Astrocyte of the hippocampus (primary cell): Measurements from ENCODE around the gene KDM4C.

Experiments
- DNase-seq: peaks from one replicate; pipeline ENCODE4 v3.0.0; 2011; ENCODE audit warnings: low read depth, low spot score

The KDM4C gene

GRCh38 chr9:6904371-6904770, 146.6 kb downstream of the KDM4C start:
- no peak for DNase-seq

DNA sequence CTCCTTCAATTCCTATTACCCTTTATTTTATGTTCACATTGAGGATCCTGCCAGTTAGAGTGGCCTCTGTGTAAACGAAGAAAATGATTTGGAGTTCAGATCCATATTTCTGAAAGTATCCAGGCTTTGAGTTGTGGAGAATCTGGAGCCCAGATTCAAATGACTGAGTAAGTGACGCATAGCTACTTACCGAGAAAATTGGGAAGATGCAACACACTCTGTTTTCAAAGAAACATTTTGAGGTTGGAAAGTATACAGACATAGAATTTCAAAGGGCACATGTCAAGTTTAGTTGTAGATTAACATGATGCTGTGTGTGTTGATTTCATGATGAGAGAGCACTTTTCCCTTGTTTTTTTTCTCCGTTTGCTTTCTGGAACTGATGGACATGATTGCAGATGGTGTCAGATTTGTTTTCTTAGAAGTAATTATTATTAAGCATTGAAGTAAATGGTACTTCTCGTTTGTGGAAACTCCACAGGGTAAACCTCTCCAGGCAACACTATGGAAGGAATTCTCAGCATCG, 148.1 kb downstream of the KDM4C start:
- no peak for DNase-seq

DNA sequence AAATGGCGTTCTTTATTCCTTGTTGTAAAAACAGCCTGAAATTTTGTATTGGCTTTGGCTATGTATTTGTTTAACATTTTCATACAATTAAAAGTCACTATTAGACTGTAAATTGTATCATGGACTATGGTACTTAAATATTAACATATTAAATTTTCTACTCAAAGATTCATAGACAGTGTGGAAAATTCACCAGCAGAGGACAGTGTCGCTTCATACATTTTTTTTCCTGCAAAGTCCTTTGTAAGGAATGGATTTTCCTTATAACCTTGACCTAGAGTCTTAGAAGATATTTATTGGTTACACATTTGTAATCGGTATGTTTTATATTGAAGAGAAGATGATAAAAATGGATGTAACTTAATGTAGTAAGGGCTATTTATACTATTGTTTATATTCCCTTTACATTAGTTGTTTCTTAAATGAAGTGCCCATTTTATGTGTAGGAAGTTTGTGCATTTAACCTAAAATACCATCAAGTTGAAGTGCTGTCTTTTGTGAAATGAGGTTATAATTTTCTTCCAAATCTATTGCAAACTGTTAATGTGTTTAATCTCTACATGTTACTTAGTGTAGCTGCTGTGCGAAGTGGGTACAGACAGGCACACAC, 150.1 kb downstream of the KDM4C start:
- DNase-seq = peak; percentile 62

DNA sequence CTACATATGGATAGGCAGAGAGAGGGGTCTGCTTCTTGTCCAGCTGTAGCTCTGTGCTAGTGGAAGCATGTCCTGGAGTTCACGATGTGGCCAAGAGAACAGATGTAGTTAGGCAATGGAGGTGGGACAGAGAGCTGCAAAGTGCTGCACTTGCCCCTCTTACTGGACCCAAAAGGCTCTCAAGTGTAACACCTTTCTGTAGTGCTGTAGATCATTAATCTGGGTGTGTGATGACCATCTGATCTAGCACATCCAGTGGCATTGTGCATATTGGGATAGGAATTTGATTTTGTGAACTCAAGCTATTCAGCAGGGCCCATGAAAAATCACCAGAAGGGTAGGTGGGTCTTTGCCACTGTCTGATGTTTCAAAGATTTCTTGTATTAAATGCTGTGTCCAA, 151.4 kb downstream of the KDM4C start:
- DNase-seq = no peak

DNA sequence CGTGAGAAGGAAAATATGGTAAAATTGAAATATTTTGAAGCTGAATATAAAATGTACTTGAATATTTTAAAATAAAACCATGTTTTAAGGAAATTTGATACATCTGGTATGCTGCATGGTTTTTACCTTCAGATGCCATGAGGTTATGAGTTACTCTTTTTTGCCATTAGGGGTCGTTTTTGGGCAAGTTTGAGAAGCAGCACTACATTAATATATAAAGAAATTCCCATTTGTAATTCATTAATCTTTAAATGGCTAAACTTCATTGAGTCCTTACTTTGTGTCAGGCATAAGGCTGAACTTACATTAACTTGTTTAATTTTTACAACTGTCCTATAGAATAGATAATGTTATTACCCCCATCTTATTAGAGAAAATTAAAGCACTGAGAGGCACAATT, 152.3 kb downstream of the KDM4C start:
- peak; percentile 52 for DNase-seq

DNA sequence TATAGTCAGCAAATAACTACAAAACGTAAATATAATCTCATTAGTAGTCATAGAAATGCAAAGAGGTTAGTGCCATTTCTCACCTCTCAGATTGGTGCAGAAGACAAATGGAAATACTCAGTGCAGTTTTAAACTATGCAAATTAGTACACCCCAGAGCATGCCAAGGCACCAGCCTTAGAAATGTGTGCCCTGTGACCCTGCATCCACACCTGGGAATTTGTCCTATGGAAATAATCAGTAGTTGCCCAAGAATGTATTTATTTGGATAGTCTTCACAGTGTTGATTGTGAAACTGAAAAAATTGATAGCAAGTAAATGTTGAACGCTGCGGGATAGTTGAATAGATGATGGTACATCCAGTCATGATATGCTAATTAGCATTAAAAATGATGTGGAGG, 152.7 kb downstream of the KDM4C start:
- DNase-seq = no peak

- DNase-seq = peak; percentile 42
Measured at GRCh38 chr9:6911901-6912638, 154.3 kb downstream of the KDM4C start.

DNA sequence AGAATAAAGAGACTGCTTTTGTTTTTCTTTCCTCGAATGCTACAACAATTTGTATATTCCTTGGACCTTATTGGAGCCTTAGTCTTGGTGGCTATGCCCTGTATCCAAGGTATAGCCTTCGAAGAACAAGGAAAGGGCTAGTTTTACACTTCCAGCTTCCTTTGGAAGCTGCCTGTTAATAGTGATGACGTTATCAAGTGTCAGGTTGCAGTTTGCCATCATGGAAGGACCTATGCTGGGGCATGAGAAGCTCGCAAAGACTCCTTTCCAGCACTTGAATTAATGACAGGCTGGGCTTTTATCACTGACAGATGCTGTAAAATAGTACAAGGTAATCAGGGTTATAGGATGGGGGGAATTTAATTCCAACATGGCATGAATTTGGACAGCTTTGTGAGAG, 157.9 kb downstream of the KDM4C start:
- DNase-seq = no peak

GRCh38 chr9:6917162-6917561, 159.4 kb downstream of the KDM4C start:
- DNase-seq = no peak

DNA sequence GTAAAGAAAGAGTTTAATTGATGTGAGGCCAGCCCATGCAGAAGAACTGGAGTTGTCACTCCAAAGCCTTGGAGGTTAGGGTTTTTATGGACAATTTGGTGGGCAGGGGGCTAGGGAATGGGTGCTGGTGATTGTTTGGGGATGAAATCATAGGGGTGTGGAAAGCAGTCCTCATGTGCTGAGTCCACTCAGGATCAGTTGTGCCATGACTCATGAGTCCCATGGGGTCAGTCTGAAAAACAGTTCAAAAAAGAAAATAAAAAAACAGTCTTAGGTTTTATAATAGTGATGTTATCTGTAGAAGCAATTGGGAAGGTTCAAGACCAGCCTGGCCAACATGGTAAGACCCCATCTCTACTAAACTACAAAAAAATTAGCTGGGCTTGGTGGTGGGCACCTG, 162.3 kb downstream of the KDM4C start:
- DNase-seq = no peak

DNA sequence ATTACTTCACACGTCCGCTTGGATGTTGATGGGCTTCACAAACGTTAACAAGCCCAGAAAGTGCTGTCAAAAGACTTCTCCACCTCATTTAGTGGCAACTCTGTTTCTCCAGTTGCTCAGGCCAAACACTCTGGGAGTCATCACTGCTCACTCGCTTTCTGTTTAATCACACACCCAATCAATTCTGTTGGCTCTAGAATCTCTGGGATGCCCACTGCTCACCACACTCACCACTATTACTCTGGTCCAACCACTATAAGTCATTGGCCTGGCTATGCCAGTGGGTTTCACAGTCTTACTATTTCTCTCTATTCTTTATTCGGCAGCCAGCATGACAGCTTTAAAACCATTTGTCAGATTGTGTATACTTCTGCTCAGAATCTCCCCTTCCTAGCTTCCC, 163.5 kb downstream of the KDM4C start:
- no peak for DNase-seq

DNA sequence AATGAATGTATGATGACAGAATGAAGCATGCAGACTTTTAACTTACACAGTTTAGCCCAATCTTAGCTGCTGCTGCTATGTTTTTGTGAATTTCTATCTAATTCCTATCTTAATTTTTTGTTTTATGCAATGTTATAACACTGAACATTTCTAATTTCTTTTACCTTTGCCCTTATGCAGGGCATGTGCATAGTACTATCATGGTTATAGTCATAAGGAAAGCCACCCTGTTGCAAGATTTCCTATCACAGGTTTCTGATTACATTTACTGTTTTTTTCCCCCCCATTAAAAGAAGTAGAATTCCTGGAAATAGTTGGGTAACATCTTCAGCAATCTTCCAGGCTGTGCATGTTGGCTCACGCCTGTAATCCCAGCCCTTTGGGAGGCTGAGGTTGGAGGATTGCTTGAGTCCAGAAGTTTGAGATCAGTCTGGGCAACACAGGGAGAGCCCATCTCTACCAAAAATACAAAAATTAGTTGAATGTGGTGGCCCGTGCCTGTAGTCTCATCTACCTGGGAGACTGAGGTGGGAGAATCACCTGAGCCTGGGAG, 164.4 kb downstream of the KDM4C start:
- no peak for DNase-seq

GRCh38 chr9:6922680-6923079, 164.9 kb downstream of the KDM4C start:
- DNase-seq = no peak

DNA sequence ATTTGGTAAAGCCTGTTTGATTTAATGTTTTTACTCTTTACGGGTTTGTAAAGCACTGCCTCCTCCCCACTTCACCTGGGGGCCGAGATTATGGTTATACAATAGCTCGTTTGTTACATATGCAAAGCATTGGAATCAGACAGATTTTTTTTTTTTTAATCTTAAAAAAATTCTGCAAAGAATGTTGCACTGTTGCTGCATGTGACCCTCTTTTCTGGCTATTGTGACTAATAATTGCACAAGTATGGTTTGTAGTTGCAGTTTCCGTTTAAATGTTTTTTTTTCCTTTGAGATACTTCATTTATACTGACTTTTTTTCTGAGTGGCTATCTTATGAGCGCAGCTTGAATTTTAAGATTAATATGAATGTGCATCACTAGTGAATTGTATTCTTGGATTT, 165.3 kb downstream of the KDM4C start:
- DNase-seq = no peak

- DNase-seq = no peak
Measured at GRCh38 chr9:6924149-6924548, 166.4 kb downstream of the KDM4C start.

- no peak for DNase-seq
Measured at GRCh38 chr9:6924988-6925563, 167.3 kb downstream of the KDM4C start.

GRCh38 chr9:6925836-6926235, 168.1 kb downstream of the KDM4C start:
- DNase-seq = no peak

- DNase-seq = peak; percentile 38
Measured at GRCh38 chr9:6926436-6926835, 168.7 kb downstream of the KDM4C start.

GRCh38 chr9:6927838-6928237, 170.1 kb downstream of the KDM4C start:
- DNase-seq = no peak

DNA sequence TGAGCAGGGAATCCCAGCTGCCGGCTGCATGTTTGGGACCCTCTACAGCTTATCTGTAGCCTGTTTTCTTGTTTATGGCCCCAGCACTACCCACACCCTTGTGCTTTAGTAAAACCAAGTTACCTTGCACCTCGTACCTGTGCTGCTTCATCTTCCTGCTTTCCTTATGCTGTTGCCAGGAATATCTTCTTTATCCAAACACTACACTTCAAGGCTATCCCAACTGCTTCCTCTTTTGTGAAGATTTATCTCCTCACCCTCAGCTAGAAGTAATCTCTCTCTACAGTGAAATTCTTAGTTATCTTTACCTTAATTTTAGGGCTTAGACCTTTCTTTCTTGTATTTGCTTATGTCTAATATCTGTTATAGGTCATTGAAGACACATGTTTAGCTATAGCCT, 171.1 kb downstream of the KDM4C start:
- DNase-seq = no peak

DNA sequence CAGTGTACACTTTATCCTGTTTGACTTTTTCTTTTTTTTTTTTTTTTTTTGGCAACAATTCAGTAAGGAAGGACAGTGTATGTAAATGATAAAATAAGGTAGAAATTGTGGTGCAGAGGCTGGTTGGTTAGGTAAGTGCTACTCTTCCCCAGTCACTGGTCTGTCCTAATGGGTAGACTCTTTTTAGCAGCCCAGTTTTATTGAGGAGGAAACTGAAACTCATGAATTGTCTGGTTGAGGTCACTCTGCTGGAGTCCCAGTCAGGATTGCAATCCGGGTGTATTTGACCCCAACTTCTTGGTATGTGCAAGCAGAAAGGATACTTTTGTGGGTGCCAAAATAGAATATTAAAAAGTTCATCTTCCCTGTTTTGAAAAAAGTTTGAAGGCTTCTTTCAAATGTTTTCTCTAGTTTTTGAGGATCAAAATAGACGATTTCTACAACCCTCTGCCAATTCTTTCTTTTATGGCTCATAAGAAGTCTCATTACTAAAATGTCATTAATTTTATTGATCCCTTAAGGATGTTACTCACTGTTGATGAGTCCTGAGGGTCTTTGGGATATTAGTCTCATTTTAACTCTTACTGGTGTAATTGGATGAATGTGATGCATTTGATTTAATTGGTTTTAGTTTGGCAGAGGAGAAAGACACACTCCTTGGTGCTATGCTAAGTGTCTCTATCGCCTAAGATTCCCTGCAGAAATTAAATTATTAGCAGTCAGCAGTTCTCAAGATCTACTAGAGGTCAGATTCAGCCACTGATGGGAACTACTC, 171.9 kb downstream of the KDM4C start:
- DNase-seq = no peak

DNA sequence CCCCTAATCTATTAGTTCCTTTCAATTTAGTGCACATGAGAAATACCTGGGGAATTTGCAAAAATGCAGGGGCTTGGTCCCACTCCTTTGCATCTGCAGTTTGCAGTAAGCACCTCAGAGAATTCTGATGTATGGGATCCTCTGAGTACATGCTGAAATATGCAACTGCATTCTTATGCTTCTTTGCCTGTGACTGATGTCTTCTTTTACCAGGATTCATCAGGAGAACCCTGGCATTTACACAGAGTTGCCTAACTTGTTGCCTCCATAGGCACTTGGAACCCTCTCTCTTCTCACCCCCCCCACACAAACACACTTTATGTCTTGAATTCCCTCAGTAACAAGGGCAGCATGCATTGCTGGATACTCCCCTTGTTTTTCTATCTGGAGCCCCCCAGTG, 173.1 kb downstream of the KDM4C start:
- DNase-seq = peak; percentile 56
